Chondrocyte (in vitro differentiated cells): ENCODE data around the gene CCDC69. TPM values are rescaled to one million over a fixed set of nuclear protein-coding genes. Genes with fewer than 3 reads are reported as not detected.

Experiments used
- DNase-seq: peaks from one replicate; pipeline ENCODE4 v3.0.0; 2021; ENCODE audit warnings: mixed read lengths, low spot score
- H3K27ac Mint-ChIP-seq: one replicate; pipeline ENCODE4 v1.8.0; 2021; ENCODE audit warnings: mild to moderate bottlenecking, moderate library complexity, mixed read lengths; ENCODE audit not compliant: unreplicated experiment
- H3K27me3 Mint-ChIP-seq: 2 replicates; pipeline ENCODE4 v1.8.0; 2021; ENCODE audit warnings: low read depth, mixed read lengths
- H3K36me3 Mint-ChIP-seq: 2 replicates; pipeline ENCODE4 v1.8.0; 2021; ENCODE audit warnings: low read depth, mixed read lengths
- H3K4me1 Mint-ChIP-seq: 2 replicates; pipeline ENCODE4 v1.8.0; 2021; ENCODE audit warnings: low read depth, mild to moderate bottlenecking, mixed read lengths
- H3K4me3 Mint-ChIP-seq: one replicate; pipeline ENCODE4 v1.8.0; 2021; ENCODE audit warnings: mild to moderate bottlenecking, moderate library complexity, mixed read lengths; ENCODE audit not compliant: unreplicated experiment
- H3K9me3 Mint-ChIP-seq: 2 replicates; pipeline ENCODE4 v1.8.0; 2021; ENCODE audit warnings: low read depth, mixed read lengths
- total RNA-seq: library from RNA; stranded (reverse); gene quantifications from 3 replicates; pipeline ENCODE4 v1.2.1, GENCODE V29; 2021
- TF ChIP-seq, protein P1 (sequence below): fragments of 200-600 bp; sonication (generic); IDR thresholded peaks from 2 replicates; pipeline ENCODE4 v1.5.0; 2021; ENCODE audit warnings: antibody characterized with exemption, mild to moderate bottlenecking, moderate library complexity

Gene CCDC69
- total RNA-seq, 1 donor from 2014 or later = 1.3 TPM

DNA sequence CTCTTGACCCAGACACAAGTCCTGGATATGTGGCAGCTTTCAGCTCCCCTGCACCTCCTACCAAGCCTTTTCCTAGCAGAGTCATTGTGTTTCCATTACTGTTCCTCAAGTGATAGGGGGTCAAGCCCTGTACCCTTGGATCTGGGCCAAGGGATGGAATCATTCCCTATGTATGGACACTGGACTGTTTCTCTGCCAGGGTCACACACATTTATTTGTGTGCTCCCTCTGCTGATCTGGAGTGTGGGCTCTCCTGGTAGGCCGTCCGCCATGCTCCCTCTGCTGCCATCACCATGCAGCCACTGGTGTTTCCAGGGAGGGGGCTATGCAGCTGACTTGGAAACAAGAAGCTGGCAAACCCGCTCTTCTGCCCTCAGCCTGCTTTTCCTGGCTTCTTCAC, 38.6 kb upstream of the CCDC69 start:
- H3K36me3 Mint-ChIP-seq = peaks cover 21% of the 10 kb centered on the region
- H3K27me3 Mint-ChIP-seq = no peaks in the 10 kb centered on the region
- H3K4me1 Mint-ChIP-seq = peaks cover 4% of the 10 kb centered on the region
- H3K27ac Mint-ChIP-seq = no peak overlapping the region
- TF ChIP-seq, protein P1, sequence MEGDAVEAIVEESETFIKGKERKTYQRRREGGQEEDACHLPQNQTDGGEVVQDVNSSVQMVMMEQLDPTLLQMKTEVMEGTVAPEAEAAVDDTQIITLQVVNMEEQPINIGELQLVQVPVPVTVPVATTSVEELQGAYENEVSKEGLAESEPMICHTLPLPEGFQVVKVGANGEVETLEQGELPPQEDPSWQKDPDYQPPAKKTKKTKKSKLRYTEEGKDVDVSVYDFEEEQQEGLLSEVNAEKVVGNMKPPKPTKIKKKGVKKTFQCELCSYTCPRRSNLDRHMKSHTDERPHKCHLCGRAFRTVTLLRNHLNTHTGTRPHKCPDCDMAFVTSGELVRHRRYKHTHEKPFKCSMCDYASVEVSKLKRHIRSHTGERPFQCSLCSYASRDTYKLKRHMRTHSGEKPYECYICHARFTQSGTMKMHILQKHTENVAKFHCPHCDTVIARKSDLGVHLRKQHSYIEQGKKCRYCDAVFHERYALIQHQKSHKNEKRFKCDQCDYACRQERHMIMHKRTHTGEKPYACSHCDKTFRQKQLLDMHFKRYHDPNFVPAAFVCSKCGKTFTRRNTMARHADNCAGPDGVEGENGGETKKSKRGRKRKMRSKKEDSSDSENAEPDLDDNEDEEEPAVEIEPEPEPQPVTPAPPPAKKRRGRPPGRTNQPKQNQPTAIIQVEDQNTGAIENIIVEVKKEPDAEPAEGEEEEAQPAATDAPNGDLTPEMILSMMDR = no peak
- H3K9me3 Mint-ChIP-seq = no peaks in the 10 kb centered on the region
- no peak for DNase-seq
- H3K4me3 Mint-ChIP-seq = no peak overlapping the region

DNA sequence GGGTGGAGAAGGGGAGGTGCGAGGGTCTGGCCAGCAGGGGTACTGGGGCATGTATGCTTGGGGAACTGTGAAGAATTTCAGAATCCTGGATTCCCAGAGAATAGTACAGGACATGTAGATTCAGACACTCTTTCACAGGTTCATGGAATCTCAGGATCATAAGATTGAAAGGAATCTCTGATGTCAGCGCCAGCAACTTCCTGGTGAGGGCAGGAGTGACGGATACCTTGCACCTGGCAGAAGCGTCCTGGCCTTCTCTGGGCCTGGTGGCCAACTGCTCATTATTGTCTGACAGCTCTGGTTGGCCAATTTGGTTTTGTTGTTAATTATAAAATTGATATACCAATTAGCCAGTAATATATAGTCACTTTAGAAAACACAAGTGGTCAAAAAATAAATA, 36.0 kb upstream of the CCDC69 start:
- TF ChIP-seq, protein P1 = no peak
- no peak for DNase-seq
- Mint-ChIP-seq H3K4me1 (peaks cover 4% of the 10 kb centered on the region), H3K4me3 (no peak overlapping the region), H3K36me3 (peaks cover 5% of the 10 kb centered on the region), H3K9me3 (no peaks in the 10 kb centered on the region), H3K27me3 (no peaks in the 10 kb centered on the region), H3K27ac (no peak overlapping the region)

DNA sequence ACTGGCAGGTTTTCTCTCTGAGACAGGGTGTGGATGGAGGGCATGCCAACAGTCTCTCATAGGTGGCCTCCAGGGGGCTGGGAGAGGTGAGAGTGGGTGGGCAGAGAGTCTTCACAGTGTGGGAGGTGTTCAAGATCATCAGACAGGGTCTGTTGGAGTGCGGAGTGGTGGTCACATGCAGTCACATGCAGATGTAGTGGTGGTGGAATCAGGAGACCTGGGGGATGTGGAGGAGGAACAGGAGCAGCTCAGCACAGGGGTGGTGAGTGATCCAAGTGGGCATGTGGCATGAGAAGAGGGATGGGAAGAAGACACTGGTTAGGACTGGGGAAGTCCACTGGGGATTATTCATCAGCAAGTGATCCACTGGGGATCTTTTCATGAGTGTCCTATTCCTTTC, 34.9 kb upstream of the CCDC69 start:
- no peak overlapping the region for H3K27ac Mint-ChIP-seq
- no peaks in the 10 kb centered on the region for H3K9me3 Mint-ChIP-seq
- no peak overlapping the region for H3K4me3 Mint-ChIP-seq
- peaks cover 4% of the 10 kb centered on the region for H3K4me1 Mint-ChIP-seq
- no peak for DNase-seq
- no peaks in the 10 kb centered on the region for H3K27me3 Mint-ChIP-seq
- peaks cover 2% of the 10 kb centered on the region for H3K36me3 Mint-ChIP-seq
- TF ChIP-seq, protein P1 = no peak

DNA sequence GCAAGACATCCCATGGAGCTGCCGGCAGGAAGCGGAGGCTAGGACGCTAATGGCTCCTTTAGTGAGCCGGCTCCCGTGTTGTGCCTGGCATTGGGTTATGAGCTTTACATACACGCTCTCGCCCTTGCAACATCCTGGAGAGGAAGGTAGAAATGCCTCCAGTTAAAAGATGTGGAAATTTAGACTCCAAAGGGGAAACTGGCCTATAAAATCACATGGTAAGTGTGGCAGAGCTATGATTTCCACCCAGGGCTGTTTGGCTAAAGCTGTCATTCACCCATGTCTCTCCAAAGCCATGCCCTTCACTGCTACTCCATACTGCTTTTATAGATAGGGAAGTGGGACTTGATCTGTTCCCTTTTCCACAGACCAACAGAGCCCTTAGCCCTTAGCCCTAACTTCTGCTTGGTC, 34.3 kb upstream of the CCDC69 start:
- Mint-ChIP-seq H3K27me3 (no peaks in the 10 kb centered on the region), H3K9me3 (no peaks in the 10 kb centered on the region), H3K4me3 (no peak overlapping the region), H3K27ac (no peak overlapping the region), H3K36me3 (no peaks in the 10 kb centered on the region), H3K4me1 (peaks cover 10% of the 10 kb centered on the region)
- TF ChIP-seq, protein P1 = no peak
- no peak for DNase-seq

DNA sequence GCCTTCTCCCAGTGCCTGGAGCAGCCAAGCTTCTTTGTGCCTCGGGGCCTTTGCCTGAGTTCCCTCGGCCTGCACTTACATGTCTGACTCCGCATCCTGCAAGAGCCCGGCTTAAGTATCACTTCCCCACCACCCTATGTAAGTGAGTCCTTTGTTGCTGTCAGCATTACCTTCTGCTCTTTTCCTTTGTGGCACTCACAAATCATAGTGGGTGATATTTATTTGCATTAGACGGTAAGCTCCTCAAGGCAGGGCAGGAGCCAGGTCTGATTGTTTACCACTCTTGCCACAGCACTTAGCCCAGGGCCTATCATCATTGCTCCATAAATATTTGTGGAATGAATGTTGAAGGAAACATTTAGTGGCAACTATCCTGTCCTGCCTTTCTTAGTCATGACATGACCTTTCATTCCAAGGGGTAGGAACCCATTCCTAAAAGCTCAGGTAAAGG, 33.9 kb upstream of the CCDC69 start:
- Mint-ChIP-seq H3K4me3 (no peak overlapping the region), H3K27me3 (no peaks in the 10 kb centered on the region), H3K27ac (no peak overlapping the region), H3K4me1 (peaks cover 10% of the 10 kb centered on the region), H3K9me3 (no peaks in the 10 kb centered on the region), H3K36me3 (no peaks in the 10 kb centered on the region)
- DNase-seq = no peak
- TF ChIP-seq, protein P1 = no peak
